Measurements from ENCODE around the gene RUBCNL. TPM values are rescaled to one million over a fixed set of nuclear protein-coding genes. Genes with fewer than 3 reads are reported as not detected.
A peak's percentile ranks its signal among the peaks of the same experiment; 100 is the strongest.

RUBCNL gene
- total and polyA plus RNA-seq, 9 of the 15 experiments (the other 6 are each of a cell fraction or from before 2014, with no cell fraction given): 0.04 to 0.35 (median 0.12) TPM; not detected in 3

- no peak for TF ChIP-seq TFE3 (CRISPR knock-in tag; IDR thresholded peaks at IDR 0.05)
- no peak for TF ChIP-seq NFIC (IDR thresholded peaks at IDR 0.05)
- peak; percentile 40; the same call in 1 of the 2 replicates for TF ChIP-seq JUND (IDR thresholded peaks at IDR 0.05; ENCODE audit: borderline replicate concordance, low read depth, low read length)
- peak; percentile 41; the same call in 1 of the 3 replicates for TF ChIP-seq JUND (tag; IDR thresholded peaks at IDR 0.05; ENCODE audit: borderline replicate concordance, low read depth, low read length)
- TF ChIP-seq ZNF263 (CRISPR knock-in tag; IDR thresholded peaks at IDR 0.05; ENCODE audit: borderline replicate concordance): no peak
- TF ChIP-seq ZNF316 (IDR thresholded peaks at IDR 0.05): no peak
- no peak for TF ChIP-seq ZNF76 (CRISPR knock-in tag; IDR thresholded peaks at IDR 0.05; ENCODE audit: borderline replicate concordance)
- no peak for TF ChIP-seq GATAD2A (IDR thresholded peaks at IDR 0.05)
- TF ChIP-seq MCM3 (IDR thresholded peaks at IDR 0.05): no peak
- TF ChIP-seq RBM39 (optimal IDR thresholded peaks at IDR 0.05; ENCODE audit: low read depth, low read length): no peak
- no peak for TF ChIP-seq FOXJ3 (CRISPR knock-in tag; IDR thresholded peaks at IDR 0.05)
- TF ChIP-seq RERE (CRISPR knock-in tag; IDR thresholded peaks at IDR 0.05; ENCODE audit: borderline replicate concordance): no peak
- no peak for TF ChIP-seq C11orf30 (IDR thresholded peaks at IDR 0.05; ENCODE audit: low read depth)
- no peak for TF ChIP-seq FUS (optimal IDR thresholded peaks at IDR 0.05; ENCODE audit: low read depth, low read length)
- TF ChIP-seq SNAPC5 (CRISPR knock-in tag; IDR thresholded peaks at IDR 0.05): no peak
- no peak for TF ChIP-seq MED1 (CRISPR knock-in tag; IDR thresholded peaks at IDR 0.05; ENCODE audit: borderline replicate concordance)
- peak; percentile 34; the same call in 1 of the 2 replicates for TF ChIP-seq DPF2 (IDR thresholded peaks at IDR 0.05)
- TF ChIP-seq USF2 (CRISPR knock-in tag; IDR thresholded peaks at IDR 0.05): no peak
- peak; percentile 42; the same call in 1 of the 2 replicates for TF ChIP-seq CREM (IDR thresholded peaks at IDR 0.05; ENCODE audit: low read depth)
- TF ChIP-seq THRAP3 (IDR thresholded peaks at IDR 0.05; ENCODE audit: borderline replicate concordance): no peak
- no peak for TF ChIP-seq TARDBP (IDR thresholded peaks at IDR 0.05)
- TF ChIP-seq CEBPG (CRISPR knock-in tag; IDR thresholded peaks at IDR 0.05): no peak
- TF ChIP-seq CEBPG (tag; conservative IDR thresholded peaks at IDR 0.05 in 1 of 2, IDR thresholded peaks at IDR 0.05 in 1 of 2): peak in 1 of 2 experiments; percentile 77; a peak in 2 of 4 replicates
- TF ChIP-seq ZNF232 (CRISPR knock-in tag; IDR thresholded peaks at IDR 0.05): no peak
- 0 out of 2 replicates have a peak, but pooled peaks have one; percentile 29 for TF ChIP-seq HDAC2 (IDR thresholded peaks at IDR 0.05)
These were observed 12.3 kb downstream of the RUBCNL start (continued) for GRCh38 chr13:46374710-46375109.

Data from K562 (cell line).